Activated T-cell treated with anti-CD3 and anti-CD28 coated beads for 48 hours (primary cell): Measurements from ENCODE around the gene ALK.
"Not testable (repeated sequence)": the region's sequence is repeated elsewhere in the genome, so short reads cannot be mapped to it uniquely, and the experiment has no call there.

ENCODE experiments used
- DNase-seq: peaks from one replicate; pipeline ENCODE4 v3.0.0-alpha.2; 2020; ENCODE audit warnings: low read depth

Gene ALK

GRCh38 chr2:29273004-29273684 lies 648.2 kb downstream of the ALK start:
- DNase-seq = no peak

- no peak for DNase-seq
Measured at GRCh38 chr2:29272311-29272710, 649.1 kb downstream of the ALK start.

GRCh38 chr2:29270701-29271121 lies 650.7 kb downstream of the ALK start:
- DNase-seq = no peak

GRCh38 chr2:29269765-29270109 lies 651.6 kb downstream of the ALK start:
- DNase-seq = no peak

- DNase-seq = no peak
Measured at GRCh38 chr2:29269095-29269764, 652.2 kb downstream of the ALK start.

GRCh38 chr2:29267720-29268119 lies 653.7 kb downstream of the ALK start:
- no peak for DNase-seq

- DNase-seq = no peak
Measured at GRCh38 chr2:29263886-29264285, 657.5 kb downstream of the ALK start.

GRCh38 chr2:29262681-29263260 lies 658.6 kb downstream of the ALK start:
- DNase-seq = no peak

- no peak for DNase-seq
Measured at GRCh38 chr2:29261003-29261402, 660.4 kb downstream of the ALK start.

GRCh38 chr2:29260142-29260772 lies 661.1 kb downstream of the ALK start:
- no peak for DNase-seq

- no peak for DNase-seq
Measured at GRCh38 chr2:29259221-29259620, 662.2 kb downstream of the ALK start.

- no peak for DNase-seq
Measured at GRCh38 chr2:29255004-29255403, 666.4 kb downstream of the ALK start.

GRCh38 chr2:29253495-29254275 lies 667.7 kb downstream of the ALK start:
- DNase-seq = not testable (repeated sequence)

GRCh38 chr2:29253026-29253425 lies 668.4 kb downstream of the ALK start:
- DNase-seq = no peak

- DNase-seq = no peak
Measured at GRCh38 chr2:29251406-29251805, 670.0 kb downstream of the ALK start.

GRCh38 chr2:29250977-29251376 lies 670.4 kb downstream of the ALK start:
- no peak for DNase-seq

GRCh38 chr2:29249666-29250253 lies 671.6 kb downstream of the ALK start:
- DNase-seq = no peak

- no peak for DNase-seq
Measured at GRCh38 chr2:29247336-29247914, 674.0 kb downstream of the ALK start.

GRCh38 chr2:29246383-29247300 lies 674.7 kb downstream of the ALK start:
- no peak for DNase-seq

GRCh38 chr2:29245742-29246382 lies 675.5 kb downstream of the ALK start:
- DNase-seq = no peak
